ENCODE data around the gene CYP3A7. TPM values are rescaled to one million over a fixed set of nuclear protein-coding genes. Genes with fewer than 3 reads are reported as not detected.
"Not testable (repeated sequence)": the region's sequence is repeated elsewhere in the genome, so short reads cannot be mapped to it uniquely, and the experiment has no call there.

Gene CYP3A7
- total and polyA plus RNA-seq, 5 donors from 2014 or later: not detected

DNA sequence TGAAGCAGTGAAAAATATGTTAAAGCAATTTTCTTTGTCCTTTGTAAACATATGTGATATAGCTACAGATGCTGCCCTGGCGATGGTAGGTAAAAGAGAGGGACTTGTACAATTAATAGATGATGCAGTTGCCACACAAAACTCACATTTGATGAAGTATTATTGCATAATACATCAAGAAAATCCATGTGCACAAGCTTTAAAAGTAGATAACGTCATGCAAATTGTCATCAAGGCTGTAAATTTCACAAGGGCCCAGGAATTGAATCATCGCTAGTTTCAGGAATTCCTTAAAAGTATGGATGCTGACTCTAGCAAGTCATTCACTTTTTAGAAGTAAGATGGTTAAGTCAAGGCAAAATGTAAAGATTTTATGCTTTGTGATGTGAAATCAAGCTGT, 65.2 kb downstream of the CYP3A7 start:
- ATAC-seq (ENCODE audit: low read depth in 2 of 2): no peak
- no peak for DNase-seq

DNA sequence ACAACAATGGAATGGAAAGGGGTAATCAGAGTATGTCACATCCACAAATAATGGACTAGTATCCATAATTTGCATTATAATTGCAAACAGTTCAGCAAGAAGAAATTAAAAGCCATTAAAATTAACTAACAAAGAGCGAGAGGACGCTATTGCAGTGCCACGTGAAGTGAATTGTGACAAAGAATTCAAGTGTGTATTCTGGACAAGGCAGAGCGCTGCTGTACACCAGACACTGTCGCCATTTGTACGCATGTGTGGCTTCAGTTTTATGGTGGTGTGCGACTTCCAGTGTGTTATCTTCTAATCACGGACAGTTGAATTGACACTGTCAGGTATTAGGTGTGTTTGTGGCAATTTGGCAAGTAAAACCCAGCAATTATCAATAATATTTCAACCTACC, 66.5 kb downstream of the CYP3A7 start:
- no peak for DNase-seq
- H3K9me3 ChIP-seq (ENCODE audit: control insufficient read depth in 2 of 2, low read length in 2 of 2): no peaks in the 10 kb centered on the region
- H3K4me1 ChIP-seq (ENCODE audit: control insufficient read depth, insufficient read depth, low read length, poor library complexity, severe bottlenecking): no peaks in the 10 kb centered on the region
- H3K4me3 ChIP-seq (ENCODE audit: low read depth, low read length): no peak overlapping the region
- no peak overlapping the region for H3K4me3 Mint-ChIP-seq
- H3K36me3 Mint-ChIP-seq: peaks cover 17% of the 10 kb centered on the region
- no peaks in the 10 kb centered on the region for H3K9me3 Mint-ChIP-seq
- H3K27ac Mint-ChIP-seq: no peak overlapping the region
- H3K36me3 ChIP-seq (ENCODE audit: control insufficient read depth, insufficient read depth, low read length): peaks cover 3% of the 10 kb centered on the region
- no peak for ATAC-seq (ENCODE audit: low read depth in 2 of 2)
- peaks cover 0 to 5% (median 2%) of the 10 kb centered on the region in 4 donors for H3K4me1 Mint-ChIP-seq
- no peaks in the 10 kb centered on the region for H3K27me3 ChIP-seq (ENCODE audit: control insufficient read depth, insufficient read depth, low read length)
- no peak overlapping the region for H3K27ac ChIP-seq (ENCODE audit: insufficient read depth, low read length, poor library complexity, severe bottlenecking)
- no peaks in the 10 kb centered on the region for H3K27me3 Mint-ChIP-seq

More for the DNA sequence above, 65.2 kb downstream of the CYP3A7 start:
- peaks cover 3 to 12% (median 8%) of the 10 kb centered on the region in 4 donors for H3K4me1 Mint-ChIP-seq
- Histone ChIP-seq H3K4me1 (ENCODE audit: control insufficient read depth, insufficient read depth, low read length, poor library complexity, severe bottlenecking) (peaks cover 3% of the 10 kb centered on the region), H3K27ac (ENCODE audit: insufficient read depth, low read length, poor library complexity, severe bottlenecking) (no peak overlapping the region), H3K27me3 (ENCODE audit: control insufficient read depth, insufficient read depth, low read length) (no peaks in the 10 kb centered on the region), H3K4me3 (ENCODE audit: low read depth, low read length) (no peak overlapping the region), H3K36me3 (ENCODE audit: control insufficient read depth, insufficient read depth, low read length) (peaks cover 3% of the 10 kb centered on the region), H3K9me3 (ENCODE audit: control insufficient read depth in 2 of 2, low read length in 2 of 2) (no peaks in the 10 kb centered on the region)
- H3K36me3 Mint-ChIP-seq: peaks cover 8% of the 10 kb centered on the region
- H3K9me3 Mint-ChIP-seq: no peaks in the 10 kb centered on the region
- H3K4me3 Mint-ChIP-seq: no peak overlapping the region
- no peak overlapping the region for H3K27ac Mint-ChIP-seq
- no peaks in the 10 kb centered on the region for H3K27me3 Mint-ChIP-seq

DNA sequence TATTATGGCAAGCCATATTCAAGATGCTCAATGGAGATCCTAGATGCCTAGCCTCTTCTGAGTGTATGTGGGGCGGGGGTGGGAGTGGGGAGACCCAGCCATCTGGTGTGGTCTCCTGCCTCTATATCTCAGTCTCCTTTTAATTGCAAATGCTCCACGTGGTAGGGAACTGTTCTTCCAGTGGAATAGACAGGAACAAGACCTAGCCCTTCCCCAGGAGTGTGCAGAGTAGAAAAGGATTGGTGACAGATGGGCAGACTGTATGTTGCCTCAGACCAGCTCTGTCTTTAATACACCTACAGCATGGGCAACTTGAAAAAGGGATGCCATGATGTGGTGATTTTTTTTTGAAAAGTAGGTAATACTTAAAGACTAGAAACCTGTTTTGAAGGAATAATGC, 67.8 kb downstream of the CYP3A7 start:
- Histone ChIP-seq H3K9me3 (ENCODE audit: control insufficient read depth in 2 of 2, low read length in 2 of 2) (no peaks in the 10 kb centered on the region), H3K36me3 (ENCODE audit: control insufficient read depth, insufficient read depth, low read length) (peaks cover 3% of the 10 kb centered on the region), H3K4me1 (ENCODE audit: control insufficient read depth, insufficient read depth, low read length, poor library complexity, severe bottlenecking) (no peaks in the 10 kb centered on the region), H3K4me3 (ENCODE audit: low read depth, low read length) (no peak overlapping the region), H3K27ac (ENCODE audit: insufficient read depth, low read length, poor library complexity, severe bottlenecking) (no peak overlapping the region), H3K27me3 (ENCODE audit: control insufficient read depth, insufficient read depth, low read length) (no peaks in the 10 kb centered on the region)
- no peaks in the 10 kb centered on the region for H3K9me3 Mint-ChIP-seq
- H3K27me3 Mint-ChIP-seq: no peaks in the 10 kb centered on the region
- no peak overlapping the region for H3K4me3 Mint-ChIP-seq
- DNase-seq (no peak), ATAC-seq (ENCODE audit: low read depth in 2 of 2) (no peak)
- H3K27ac Mint-ChIP-seq: no peak overlapping the region
- H3K36me3 Mint-ChIP-seq: peaks cover 28% of the 10 kb centered on the region
- H3K4me1 Mint-ChIP-seq: no peaks in the 10 kb centered on the region

DNA sequence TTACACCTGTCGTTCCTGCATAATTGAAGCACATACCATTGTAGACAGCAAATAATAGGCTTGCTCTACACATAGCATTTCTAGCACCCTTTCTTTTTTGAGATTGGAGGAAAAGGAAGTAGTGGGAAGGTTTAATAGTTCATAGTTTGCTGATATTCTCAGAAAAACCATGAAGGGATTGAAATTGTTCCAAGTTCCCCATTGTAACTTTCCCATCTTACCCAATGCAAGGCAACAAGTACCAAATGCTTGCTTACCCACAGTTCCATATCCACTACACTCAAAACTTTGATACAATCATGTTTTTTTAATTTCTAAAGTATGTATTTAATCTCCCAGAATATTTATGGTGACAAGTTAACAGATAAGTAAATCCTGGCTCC, 69.0 kb downstream of the CYP3A7 start:
- Mint-ChIP-seq H3K9me3 (no peaks in the 10 kb centered on the region), H3K36me3 (peaks cover 28% of the 10 kb centered on the region), H3K4me3 (no peak overlapping the region), H3K27ac (no peak overlapping the region), H3K4me1 (no peaks in the 10 kb centered on the region), H3K27me3 (no peaks in the 10 kb centered on the region)
- H3K4me3 ChIP-seq (ENCODE audit: low read depth, low read length): no peak overlapping the region
- no peak overlapping the region for H3K27ac ChIP-seq (ENCODE audit: insufficient read depth, low read length, poor library complexity, severe bottlenecking)
- H3K4me1 ChIP-seq (ENCODE audit: control insufficient read depth, insufficient read depth, low read length, poor library complexity, severe bottlenecking): no peaks in the 10 kb centered on the region
- no peaks in the 10 kb centered on the region for H3K27me3 ChIP-seq (ENCODE audit: control insufficient read depth, insufficient read depth, low read length)
- H3K36me3 ChIP-seq (ENCODE audit: control insufficient read depth, insufficient read depth, low read length): peaks cover 3% of the 10 kb centered on the region
- DNase-seq (no peak), ATAC-seq (ENCODE audit: low read depth in 2 of 2) (no peak)
- no peaks in the 10 kb centered on the region for H3K9me3 ChIP-seq (ENCODE audit: control insufficient read depth in 2 of 2, low read length in 2 of 2)

DNA sequence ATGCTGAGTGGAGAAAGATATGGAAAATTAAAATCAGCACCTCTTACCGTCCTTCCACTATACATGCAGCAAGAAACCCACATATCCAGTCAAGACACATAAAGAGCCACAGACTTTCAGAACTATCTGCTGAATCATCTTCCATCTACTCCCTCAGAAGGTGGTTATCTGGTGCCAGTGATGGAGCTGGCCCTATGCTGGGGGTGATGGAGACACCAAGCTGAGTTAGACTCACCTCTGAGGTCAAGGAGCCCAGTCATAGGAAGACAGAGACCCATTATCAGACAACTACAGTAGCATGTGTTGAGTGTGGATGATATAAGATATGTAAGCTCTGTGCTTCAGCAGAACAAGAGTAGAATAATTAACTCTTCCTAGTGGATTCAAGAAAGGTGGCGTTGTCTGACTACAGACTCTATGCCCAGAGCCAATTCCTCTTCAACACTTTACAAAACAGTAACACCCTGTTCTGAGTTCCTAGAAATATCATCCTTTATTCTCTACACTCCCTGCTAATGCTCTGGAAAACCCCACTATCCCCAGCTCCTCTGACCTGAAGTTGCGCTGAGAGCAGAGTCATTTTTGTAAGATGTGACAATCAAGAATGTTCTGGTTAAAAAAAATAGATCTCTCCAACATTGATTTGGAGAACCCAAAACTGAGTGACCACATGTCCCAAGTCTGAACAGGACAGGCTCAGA, 69.5 kb downstream of the CYP3A7 start:
- no peak overlapping the region for H3K27ac Mint-ChIP-seq
- no peaks in the 10 kb centered on the region for H3K4me1 Mint-ChIP-seq
- Histone ChIP-seq H3K27me3 (ENCODE audit: control insufficient read depth, insufficient read depth, low read length) (no peaks in the 10 kb centered on the region), H3K4me1 (ENCODE audit: control insufficient read depth, insufficient read depth, low read length, poor library complexity, severe bottlenecking) (no peaks in the 10 kb centered on the region), H3K36me3 (ENCODE audit: control insufficient read depth, insufficient read depth, low read length) (peaks cover 3% of the 10 kb centered on the region), H3K27ac (ENCODE audit: insufficient read depth, low read length, poor library complexity, severe bottlenecking) (no peak overlapping the region), H3K4me3 (ENCODE audit: low read depth, low read length) (no peak overlapping the region), H3K9me3 (ENCODE audit: control insufficient read depth in 2 of 2, low read length in 2 of 2) (no peaks in the 10 kb centered on the region)
- no peak overlapping the region for H3K4me3 Mint-ChIP-seq
- ATAC-seq (ENCODE audit: low read depth in 2 of 2): no peak
- H3K36me3 Mint-ChIP-seq: peaks cover 30% of the 10 kb centered on the region
- no peaks in the 10 kb centered on the region for H3K27me3 Mint-ChIP-seq
- no peaks in the 10 kb centered on the region for H3K9me3 Mint-ChIP-seq
- no peak for DNase-seq

DNA sequence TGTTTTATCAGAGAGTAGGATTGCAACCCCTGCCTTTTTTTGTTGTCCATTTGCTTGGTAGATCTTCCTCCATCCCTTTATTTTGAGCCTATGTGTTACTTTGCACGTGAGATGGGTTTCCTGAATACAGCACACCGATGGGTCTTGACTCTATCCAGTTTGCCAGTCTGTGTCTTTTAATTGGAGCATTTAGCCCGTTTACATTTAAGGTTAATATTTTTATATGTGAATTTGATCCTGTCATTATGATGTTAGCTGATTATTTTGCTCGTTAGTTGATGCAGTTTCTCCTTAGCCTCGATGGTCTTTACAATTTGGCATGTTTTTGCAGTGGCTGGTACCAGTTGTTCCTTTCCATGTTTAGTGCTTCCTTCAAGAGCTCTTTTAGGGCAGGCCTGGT, 77.1 kb downstream of the CYP3A7 start:
- not testable (repeated sequence) for H3K4me3 ChIP-seq (ENCODE audit: low read depth, low read length); H3K4me1 ChIP-seq (ENCODE audit: control insufficient read depth, insufficient read depth, low read length, poor library complexity, severe bottlenecking); H3K27ac Mint-ChIP-seq; H3K27ac ChIP-seq (ENCODE audit: insufficient read depth, low read length, poor library complexity, severe bottlenecking); DNase-seq; ATAC-seq (ENCODE audit: low read depth in 2 of 2); H3K27me3 ChIP-seq (ENCODE audit: control insufficient read depth, insufficient read depth, low read length); H3K9me3 ChIP-seq (ENCODE audit: control insufficient read depth in 2 of 2, low read length in 2 of 2); H3K4me3 Mint-ChIP-seq; H3K36me3 ChIP-seq (ENCODE audit: control insufficient read depth, insufficient read depth, low read length); H3K27me3 Mint-ChIP-seq; H3K9me3 Mint-ChIP-seq
- Mint-ChIP-seq H3K36me3 (peaks cover 36% of the 10 kb centered on the region), H3K4me1 (peaks cover 0 to 13% (median 11%) of the 10 kb centered on the region in 4 donors)

Other genes with a start within 250 kb of the CYP3A7 start
- 224 TPM for gene ZNF394, start 234.9 kb downstream of the CYP3A7 start, total RNA-seq
- gene ZNF394, start 234.9 kb downstream of the CYP3A7 start, polyA plus RNA-seq: 10 to 100 TPM; 53.9 to 72.0 (median 69.4) TPM
- gene ZKSCAN5, start 230.5 kb downstream of the CYP3A7 start, total RNA-seq: 5.8 TPM
- gene ZKSCAN5, start 230.5 kb downstream of the CYP3A7 start, polyA plus RNA-seq: 1 to 10 TPM; 2.8 to 5.0 (median 4.2) TPM
- 3.1 TPM for gene FAM200A, start 183.1 kb downstream of the CYP3A7 start, total RNA-seq
- gene FAM200A, start 183.1 kb downstream of the CYP3A7 start, polyA plus RNA-seq: 10 to 100 TPM in 1 of 4 donors, 1 to 10 TPM in 3; 3.6 to 10.8 (median 5.2) TPM
- gene ZNF655, start 176.6 kb downstream of the CYP3A7 start, total RNA-seq: 148 TPM
- gene ZNF655, start 176.6 kb downstream of the CYP3A7 start, polyA plus RNA-seq: 100 to 1,000 TPM in 1 of 4 donors, 10 to 100 TPM in 3; 89.9 to 121 (median 95.5) TPM
- gene TMEM225B, start 136.9 kb downstream of the CYP3A7 start, total RNA-seq: 1.1 TPM
- gene TMEM225B, start 136.9 kb downstream of the CYP3A7 start, polyA plus RNA-seq: 1 to 10 TPM in 2 of 4 donors, under 1 TPM in 2; 0.67 to 2.3 (median 1.00) TPM
- gene ZSCAN25, start 118.2 kb downstream of the CYP3A7 start, total RNA-seq: 47.3 TPM
- 10 to 100 TPM in 3 of 4 donors, 1 to 10 TPM in 1; 9.9 to 20.4 (median 14.0) TPM for gene ZSCAN25, start 118.2 kb downstream of the CYP3A7 start, polyA plus RNA-seq
- not detected for gene CYP3A5, start 55.2 kb downstream of the CYP3A7 start, total RNA-seq
- gene CYP3A5, start 55.2 kb downstream of the CYP3A7 start, polyA plus RNA-seq: under 1 TPM; 0.24 to 0.92 (median 0.74) TPM
- not detected for gene CYP3A4, start 49.0 kb upstream of the CYP3A7 start, total RNA-seq
- not detected for gene CYP3A4, start 49.0 kb upstream of the CYP3A7 start, polyA plus RNA-seq
- gene CYP3A43, start 92.8 kb upstream of the CYP3A7 start, total RNA-seq: not detected
- gene CYP3A43, start 92.8 kb upstream of the CYP3A7 start, polyA plus RNA-seq: not detected
- 0.99 TPM for gene OR2AE1, start 141.8 kb upstream of the CYP3A7 start, total RNA-seq
- not detected for gene OR2AE1, start 141.8 kb upstream of the CYP3A7 start, polyA plus RNA-seq
- 28.6 TPM for gene TRIM4, start 184.3 kb upstream of the CYP3A7 start, total RNA-seq
- gene TRIM4, start 184.3 kb upstream of the CYP3A7 start, polyA plus RNA-seq: 10 to 100 TPM; 21.3 to 32.6 (median 27.8) TPM
- gene GJC3, start 194.4 kb upstream of the CYP3A7 start, total RNA-seq: 0.35 TPM
- gene GJC3, start 194.4 kb upstream of the CYP3A7 start, polyA plus RNA-seq: 1 to 10 TPM in 3 of 4 donors, under 1 TPM in 1; 1.00 to 3.0 (median 1.5) TPM
- gene AZGP1, start 240.8 kb upstream of the CYP3A7 start, total RNA-seq: not detected
- gene AZGP1, start 240.8 kb upstream of the CYP3A7 start, polyA plus RNA-seq: not detected